Neutrophil (primary cell): ENCODE measurements around the gene SARM1.
"Not testable (repeated sequence)": the region's sequence is repeated elsewhere in the genome, so short reads cannot be mapped to it uniquely, and the experiment has no call there.

ENCODE experiments used
- H3K27ac ChIP-seq: fragments of 200-600 bp; sonication (generic); 2 replicates; pipeline ENCODE4 v1.5.1; 2016; ENCODE audit warnings: mild to moderate bottlenecking, moderate library complexity
- H3K27me3 ChIP-seq: fragments of 200-600 bp; sonication (generic); 2 replicates; pipeline ENCODE4 v1.6.0; 2016; ENCODE audit warnings: mild to moderate bottlenecking
- H3K36me3 ChIP-seq: fragments of 200-600 bp; sonication (generic); 2 replicates; pipeline ENCODE4 v1.5.1; 2017
- H3K4me1 ChIP-seq, 2 experiments: fragments of 200-600 bp in 1 of 2; sonication (generic) in 1 of 2; 1 replicate in 1 of 2; 2 replicates in 1 of 2; pipeline versions ENCODE4 v1.5.1 to v1.6.1; 2013 to 2016; ENCODE audit warnings: low read depth in 1 of 2, low read length in 1 of 2, mild to moderate bottlenecking in 1 of 2, moderate library complexity in 1 of 2; ENCODE audit not compliant: control insufficient read depth in 1 of 2, insufficient read depth in 1 of 2
- H3K4me3 ChIP-seq, 2 experiments: fragments of 200-600 bp in 1 of 2; sonication (generic) in 1 of 2; 1 replicate in 1 of 2; 2 replicates in 1 of 2; pipeline ENCODE4 v1.5.1; 2013 to 2016; ENCODE audit warnings: low read depth in 1 of 2, low read length in 1 of 2, mild to moderate bottlenecking in 1 of 2, moderate library complexity in 1 of 2
- H3K9me3 ChIP-seq: fragments of 200-600 bp; sonication (generic); 2 replicates; pipeline ENCODE4 v1.5.1; 2016
- TF ChIP-seq, protein P1 (sequence below): fragments of 200-600 bp; sonication (generic); IDR thresholded peaks from 2 replicates; pipeline ENCODE4 v1.5.1; 2016; ENCODE audit warnings: antibody characterized with exemption

Gene SARM1

DNA sequence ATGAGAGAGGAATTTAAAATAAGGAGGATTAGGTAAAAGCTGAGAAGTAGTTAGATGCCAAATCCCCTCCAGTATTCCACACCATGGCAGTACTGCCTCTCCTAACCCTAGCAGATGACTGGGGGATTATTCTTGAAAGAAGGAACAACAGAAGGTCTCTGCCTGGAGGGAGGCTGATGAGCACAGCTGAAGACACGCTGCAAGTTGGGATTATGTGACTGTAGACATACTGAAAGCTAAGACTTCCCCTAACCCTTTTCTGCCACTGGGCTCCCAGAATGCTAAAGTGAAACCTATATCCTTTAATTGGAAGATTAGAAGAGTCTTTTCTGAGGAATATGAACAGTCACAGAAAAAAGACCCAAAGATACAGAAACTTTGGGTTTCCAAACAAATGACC lies 62.2 kb downstream of the SARM1 start:
- Histone ChIP-seq H3K36me3 (no peaks in the 10 kb centered on the region), H3K27me3 (peaks cover 13% of the 10 kb centered on the region), H3K9me3 (no peaks in the 10 kb centered on the region), H3K27ac (no peak overlapping the region), H3K4me1 (no peaks in the 10 kb centered on the region), H3K4me3 (no peak overlapping the region)
- TF ChIP-seq, protein P1, sequence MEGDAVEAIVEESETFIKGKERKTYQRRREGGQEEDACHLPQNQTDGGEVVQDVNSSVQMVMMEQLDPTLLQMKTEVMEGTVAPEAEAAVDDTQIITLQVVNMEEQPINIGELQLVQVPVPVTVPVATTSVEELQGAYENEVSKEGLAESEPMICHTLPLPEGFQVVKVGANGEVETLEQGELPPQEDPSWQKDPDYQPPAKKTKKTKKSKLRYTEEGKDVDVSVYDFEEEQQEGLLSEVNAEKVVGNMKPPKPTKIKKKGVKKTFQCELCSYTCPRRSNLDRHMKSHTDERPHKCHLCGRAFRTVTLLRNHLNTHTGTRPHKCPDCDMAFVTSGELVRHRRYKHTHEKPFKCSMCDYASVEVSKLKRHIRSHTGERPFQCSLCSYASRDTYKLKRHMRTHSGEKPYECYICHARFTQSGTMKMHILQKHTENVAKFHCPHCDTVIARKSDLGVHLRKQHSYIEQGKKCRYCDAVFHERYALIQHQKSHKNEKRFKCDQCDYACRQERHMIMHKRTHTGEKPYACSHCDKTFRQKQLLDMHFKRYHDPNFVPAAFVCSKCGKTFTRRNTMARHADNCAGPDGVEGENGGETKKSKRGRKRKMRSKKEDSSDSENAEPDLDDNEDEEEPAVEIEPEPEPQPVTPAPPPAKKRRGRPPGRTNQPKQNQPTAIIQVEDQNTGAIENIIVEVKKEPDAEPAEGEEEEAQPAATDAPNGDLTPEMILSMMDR: no peak

- H3K4me1 ChIP-seq, H3K27ac ChIP-seq: not testable (repeated sequence)
- H3K27me3 ChIP-seq: peaks cover 13% of the 10 kb centered on the region
Observed at GRCh38 chr17:28434326-28434725, 62.8 kb downstream of the SARM1 start.

GRCh38 chr17:28443901-28444638 lies 72.6 kb downstream of the SARM1 start:
- peaks cover 6 to 9% of the 10 kb centered on the region in 2 experiments for H3K4me1 ChIP-seq
- H3K27me3 ChIP-seq: no peaks in the 10 kb centered on the region
- TF ChIP-seq, protein P1: no peak
- no peaks in the 10 kb centered on the region for H3K9me3 ChIP-seq
- H3K36me3 ChIP-seq: no peaks in the 10 kb centered on the region
- H3K4me3 ChIP-seq: no peak overlapping the region
- no peak overlapping the region for H3K27ac ChIP-seq

More at GRCh38 chr17:28434326-28434725, 62.8 kb downstream of the SARM1 start:
- not testable (repeated sequence) for H3K4me3 ChIP-seq, H3K36me3 ChIP-seq, H3K9me3 ChIP-seq

DNA sequence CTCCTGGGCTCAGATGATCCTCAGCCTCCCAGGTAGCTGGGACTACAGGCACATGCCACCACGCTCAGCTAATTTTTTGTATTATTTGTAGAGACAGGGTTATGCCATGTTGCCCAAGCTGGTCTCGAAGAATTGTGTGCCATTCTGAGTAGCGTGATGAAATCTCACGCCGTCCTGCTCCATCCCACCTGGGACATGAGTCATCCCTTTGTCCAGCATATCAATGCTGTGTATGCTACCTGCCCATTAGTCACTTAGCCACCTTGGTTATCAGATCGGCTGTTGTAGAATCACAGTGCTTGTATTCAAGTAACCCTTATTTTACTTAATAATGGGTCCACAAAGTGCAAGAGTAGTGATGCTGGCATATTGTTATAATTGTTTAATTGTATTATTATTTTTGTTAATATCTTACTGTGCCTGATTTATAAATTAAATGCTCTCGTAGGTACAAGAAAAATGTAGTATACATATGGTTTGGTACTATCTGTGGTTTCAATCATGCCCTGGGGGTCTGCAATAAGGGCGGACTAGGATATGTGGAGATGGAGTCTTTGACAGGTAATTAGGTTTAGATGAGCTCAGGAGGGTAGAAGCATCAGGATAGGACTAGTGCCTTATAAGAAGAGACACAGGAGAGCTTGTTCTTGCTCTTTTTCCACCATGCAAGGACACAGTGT lies 75.4 kb downstream of the SARM1 start:
- Histone ChIP-seq H3K27me3 (no peaks in the 10 kb centered on the region), H3K27ac (no peak overlapping the region), H3K9me3 (no peaks in the 10 kb centered on the region), H3K4me1 (peaks cover 15 to 17% of the 10 kb centered on the region in 2 experiments), H3K4me3 (no peak overlapping the region), H3K36me3 (no peaks in the 10 kb centered on the region)
- TF ChIP-seq, protein P1: no peak

- H3K27me3 ChIP-seq: no peaks in the 10 kb centered on the region
- no peaks in the 10 kb centered on the region for H3K36me3 ChIP-seq
- H3K9me3 ChIP-seq: no peaks in the 10 kb centered on the region
- peaks cover 15 to 21% of the 10 kb centered on the region in 2 experiments for H3K4me1 ChIP-seq
- no peak overlapping the region for H3K27ac ChIP-seq
- no peak overlapping the region for H3K4me3 ChIP-seq
- TF ChIP-seq, protein P1: no peak
Observed at GRCh38 chr17:28447396-28447760, 75.9 kb downstream of the SARM1 start.

- Histone ChIP-seq H3K27ac (no peak overlapping the region), H3K9me3 (no peaks in the 10 kb centered on the region), H3K4me1 (peaks cover 15 to 21% of the 10 kb centered on the region in 2 experiments), H3K27me3 (no peaks in the 10 kb centered on the region), H3K4me3 (no peak overlapping the region), H3K36me3 (no peaks in the 10 kb centered on the region)
- TF ChIP-seq, protein P1: no peak
Observed at GRCh38 chr17:28449859-28450258, 78.4 kb downstream of the SARM1 start.
